Progenitor cell of endocrine pancreas (in vitro differentiated cells): Measurements from ENCODE around the gene MBD3L2B. TPM values are rescaled to one million over a fixed set of nuclear protein-coding genes. Genes with fewer than 3 reads are reported as not detected.

ENCODE experiments used
- DNase-seq: peaks from one replicate; pipeline ENCODE4 v3.0.0; 2021; ENCODE audit warnings: low spot score; ENCODE audit not compliant: unreplicated experiment
- H3K27ac Mint-ChIP-seq: 2 replicates; pipeline ENCODE4 v1.8.0; 2021; ENCODE audit warnings: mild to moderate bottlenecking, moderate library complexity, mixed read lengths
- H3K27me3 Mint-ChIP-seq: 2 replicates; pipeline ENCODE4 v1.8.0; 2021; ENCODE audit warnings: mixed read lengths
- H3K36me3 Mint-ChIP-seq: 2 replicates; pipeline ENCODE4 v1.8.0; 2022; ENCODE audit warnings: mixed read lengths; ENCODE audit not compliant: insufficient read depth
- H3K4me1 Mint-ChIP-seq: 2 replicates; pipeline ENCODE4 v1.8.0; 2021; ENCODE audit warnings: low read depth, mixed read lengths
- H3K4me3 Mint-ChIP-seq: 2 replicates; pipeline ENCODE4 v1.8.0; 2021; ENCODE audit warnings: low read depth, mild to moderate bottlenecking, moderate library complexity, mixed read lengths
- H3K9me3 Mint-ChIP-seq: 2 replicates; pipeline ENCODE4 v1.8.0; 2021; ENCODE audit warnings: low read depth, mixed read lengths
- CTCF ChIP-seq: fragments of 200-600 bp; sonication (generic); IDR thresholded peaks from one replicate; pipeline ENCODE4 v1.5.0; 2021; ENCODE audit warnings: antibody characterized with exemption, mild to moderate bottlenecking; ENCODE audit not compliant: unreplicated experiment
- total RNA-seq: library from RNA; stranded (reverse); gene quantifications from 2 replicates; pipeline ENCODE4 v1.2.1, GENCODE V29; 2021

MBD3L2B gene
- total RNA-seq, 1 donor from 2014 or later, result not detected

GRCh38 chr19:6987850-6988249 lies 33.4 kb downstream of the MBD3L2B start:
- no peaks in the 10 kb centered on the region for H3K27me3 Mint-ChIP-seq
- no peak for DNase-seq
- H3K4me1 Mint-ChIP-seq, result no peaks in the 10 kb centered on the region
- H3K9me3 Mint-ChIP-seq, result peaks cover 48% of the 10 kb centered on the region
- no peak overlapping the region for H3K4me3 Mint-ChIP-seq
- H3K27ac Mint-ChIP-seq, result no peak overlapping the region
- no peak for TF ChIP-seq CTCF
- H3K36me3 Mint-ChIP-seq, result no peaks in the 10 kb centered on the region

- DNase-seq, result no peak
- Mint-ChIP-seq H3K4me1 (no peaks in the 10 kb centered on the region), H3K27ac (no peak overlapping the region), H3K9me3 (peaks cover 49% of the 10 kb centered on the region), H3K27me3 (no peaks in the 10 kb centered on the region), H3K4me3 (no peak overlapping the region), H3K36me3 (no peaks in the 10 kb centered on the region)
- TF ChIP-seq CTCF, result no peak
Measured at GRCh38 chr19:6983448-6983847, 37.8 kb downstream of the MBD3L2B start.

- H3K36me3 Mint-ChIP-seq, result no peaks in the 10 kb centered on the region
- no peak for TF ChIP-seq CTCF
- no peaks in the 10 kb centered on the region for H3K27me3 Mint-ChIP-seq
- H3K4me3 Mint-ChIP-seq, result no peak overlapping the region
- DNase-seq, result no peak
- H3K9me3 Mint-ChIP-seq, result peaks cover 43% of the 10 kb centered on the region
- no peaks in the 10 kb centered on the region for H3K4me1 Mint-ChIP-seq
- H3K27ac Mint-ChIP-seq, result no peak overlapping the region
Measured at GRCh38 chr19:6979399-6979798, 41.8 kb downstream of the MBD3L2B start.

- Mint-ChIP-seq H3K9me3 (peaks cover 40% of the 10 kb centered on the region), H3K27ac (no peak overlapping the region), H3K36me3 (no peaks in the 10 kb centered on the region), H3K27me3 (no peaks in the 10 kb centered on the region), H3K4me3 (no peak overlapping the region), H3K4me1 (no peaks in the 10 kb centered on the region)
- DNase-seq, result no peak
- TF ChIP-seq CTCF, result no peak
Measured at GRCh38 chr19:6976197-6976596, 45.0 kb downstream of the MBD3L2B start.

GRCh38 chr19:6971366-6971765 lies 49.9 kb downstream of the MBD3L2B start:
- H3K27me3 Mint-ChIP-seq, result no peaks in the 10 kb centered on the region
- H3K36me3 Mint-ChIP-seq, result no peaks in the 10 kb centered on the region
- TF ChIP-seq CTCF, result no peak
- DNase-seq, result no peak
- peaks cover 44% of the 10 kb centered on the region for H3K9me3 Mint-ChIP-seq
- no peaks in the 10 kb centered on the region for H3K4me1 Mint-ChIP-seq
- H3K4me3 Mint-ChIP-seq, result no peak overlapping the region
- no peak overlapping the region for H3K27ac Mint-ChIP-seq
